HepG2 (cell line): ENCODE data around the gene NRL. TPM values are rescaled to one million over a fixed set of nuclear protein-coding genes. Genes with fewer than 3 reads are reported as not detected.
A peak's percentile ranks its signal among the peaks of the same experiment; 100 is the strongest.

Experiments
- ATAC-seq: fragments of 200-7000 bp; cut with Tn5 transposase; 3 replicates; pipeline ENCODE4 v1.9.1; 2020; ENCODE audit warnings: mild to moderate bottlenecking, moderate library complexity
- BruUV-seq: library from RNA; stranded (reverse); fragments of 400-500 nt; replicated peaks from 2 replicates; lab custom pipeline; 2021; lab: Mats Ljungman, UMichigan
- CTCF ChIA-PET: fragments of 300-600 bp; formaldehyde crosslinking; extraction: SDS; loops from one replicate; lab custom pipeline; 2021; ENCODE audit warnings: low total read pairs, inconsistent platforms, low intra/inter-chr PET ratio; lab: Yijun Ruan, JAX
- POLR2A ChIA-PET: fragments of 350-600 bp; sonication (Branson Sonifier 250); formaldehyde crosslinking; loops from one replicate; lab custom pipeline; 2020; ENCODE audit warnings: antibody characterized with exemption, inconsistent platforms; lab: Yijun Ruan, JAX
- DNase-seq: peaks from one replicate; pipeline ENCODE4 v3.0.0-alpha.2; 2015; ENCODE audit warnings: low spot score
- FAIRE-seq: peaks from 3 replicates; lab custom pipeline; 2011; peaks lifted over from hg19 to GRCh38; lab: Jason Lieb, UNC
- H2AFZ ChIP-seq: one replicate; pipeline ENCODE4 v1.6.1; 2011; ENCODE audit warnings: low read length, inconsistent platforms
- H3K27ac ChIP-seq: fragments of 300-600 bp; 3 replicates; pipeline ENCODE4 v1.8.0; 2011; ENCODE audit warnings: mixed run types, mild to moderate bottlenecking, mixed read lengths, low read length, inconsistent platforms; ENCODE audit not compliant: insufficient read depth; ENCODE audit errors: extremely low read length
- H3K27me3 ChIP-seq, 2 experiments: fragments of 200-600 bp in 1 of 2; 2 replicates in 1 of 2; 3 replicates in 1 of 2; pipeline versions ENCODE4 v1.6.0 to v1.8.0; 2011; ENCODE audit warnings: low read length in 2 of 2, mild to moderate bottlenecking in 2 of 2, moderate library complexity in 2 of 2, inconsistent platforms in 1 of 2; ENCODE audit not compliant: insufficient read depth in 2 of 2, control insufficient read depth in 1 of 2
- H3K36me3 ChIP-seq, 2 experiments: fragments of 200-600 bp in 1 of 2; replicated peaks in 1 of 2; 2 replicates in 1 of 2; 3 replicates in 1 of 2; pipeline versions ENCODE4 v1.5.1 to v1.8.0; 2011; ENCODE audit warnings: low read length in 2 of 2, inconsistent platforms in 1 of 2; ENCODE audit not compliant: insufficient read depth in 2 of 2, control insufficient read depth in 1 of 2
- H3K4me1 ChIP-seq: 2 replicates; pipeline ENCODE4 v1.5.1; 2012; ENCODE audit warnings: low read length, inconsistent platforms; ENCODE audit not compliant: insufficient read depth
- H3K4me2 ChIP-seq: 2 replicates; pipeline ENCODE4 v1.6.0; 2011; ENCODE audit warnings: low read depth, low read length, inconsistent platforms
- H3K4me3 ChIP-seq, 3 experiments: fragments of 200-600 bp in 1 of 3; sonication (generic), shearing (Covaris generic) in 1 of 3; replicated peaks in 1 of 3; 2 replicates each; pipeline ENCODE4 v1.5.1; 2011 to 2016; ENCODE audit warnings: low read length in 3 of 3, inconsistent platforms in 2 of 3, low read depth in 2 of 3, mild to moderate bottlenecking in 2 of 3, control low read depth in 1 of 3, mixed read lengths in 1 of 3; ENCODE audit not compliant: insufficient read depth in 1 of 3
- H3K79me2 ChIP-seq: one replicate; pipeline ENCODE4 v1.6.1; 2011; ENCODE audit warnings: low read length, inconsistent platforms; ENCODE audit not compliant: insufficient read depth
- H3K9ac ChIP-seq: 2 replicates; pipeline ENCODE4 v1.6.0; 2011; ENCODE audit warnings: mild to moderate bottlenecking, low read depth, low read length, inconsistent platforms; ENCODE audit not compliant: insufficient read depth
- H3K9me3 ChIP-seq: 2 replicates; pipeline ENCODE4 v1.5.1; 2012; ENCODE audit warnings: mild to moderate bottlenecking, low read length
- H4K20me1 ChIP-seq: 2 replicates; pipeline ENCODE4 v1.6.0; 2011; ENCODE audit warnings: inconsistent platforms, mild to moderate bottlenecking, low read length, moderate library complexity; ENCODE audit not compliant: insufficient read depth
- KDM2A ChIP-seq: sonication (generic); formaldehyde crosslinking; IDR thresholded peaks from 2 replicates; pipeline ENCODE4 v1.4.0; 2020; ENCODE audit warnings: low read depth, missing genetic modification reagents, borderline replicate concordance
- KLF11 ChIP-seq: IDR thresholded peaks from 2 replicates; pipeline ENCODE4 v1.6.1; 2016; ENCODE audit warnings: missing compliant biosample characterization
- MTA1 ChIP-seq: sonication (generic); formaldehyde crosslinking; IDR thresholded peaks from 2 replicates; pipeline ENCODE4 v1.4.0; 2020; ENCODE audit warnings: missing genetic modification reagents, mild to moderate bottlenecking, borderline replicate concordance
- MYC ChIP-seq: sonication (generic); formaldehyde crosslinking; IDR thresholded peaks from 2 replicates; pipeline ENCODE4 v1.9.0; 2021; ENCODE audit warnings: missing genetic modification reagents, borderline replicate concordance
- ZNF225 ChIP-seq: sonication (generic); formaldehyde crosslinking; IDR thresholded peaks from 2 replicates; pipeline ENCODE4 v1.4.0; 2020; ENCODE audit warnings: mild to moderate bottlenecking, missing genetic modification reagents
- ZNF468 ChIP-seq: sonication (generic); formaldehyde crosslinking; IDR thresholded peaks from 2 replicates; pipeline ENCODE4 v1.8.0; 2022; ENCODE audit warnings: mild to moderate bottlenecking, moderate library complexity, missing genetic modification reagents
- ZNF609 ChIP-seq: sonication (generic); formaldehyde crosslinking; IDR thresholded peaks from 2 replicates; pipeline ENCODE4 v1.4.0; 2020; ENCODE audit warnings: mild to moderate bottlenecking, missing genetic modification reagents, borderline replicate concordance
- ZNF891 ChIP-seq: sonication (generic); formaldehyde crosslinking; IDR thresholded peaks from 2 replicates; pipeline ENCODE4 v1.5.0; 2020; ENCODE audit warnings: mild to moderate bottlenecking, missing genetic modification reagents
- WGBS: methylation state at CpG from one replicate; pipeline ENCODE4 v1.1.6; 2017; ENCODE audit warnings: low lambda C conversion rate; 5-methylcytosine and 5-hydroxymethylcytosine counted together
- in situ Hi-C: cut with HindIII; loops from 2 replicates; pipeline ENCODE4 v1.10.0; 2017; ENCODE audit warnings: low pct_unique_long_range_greater_than_20kb; ENCODE audit not compliant: extremely low pct_ligation_motif_present
- intact Hi-C: fragments of 100-400 bp; cut with micrococcal nuclease; formaldehyde crosslinking; loops from one replicate; pipeline ENCODE4 v1.10.0; 2022; ENCODE audit not compliant: unreplicated experiment
- polyA plus RNA-seq, 8 experiments: library from polyadenylated mRNA; depleted of rRNA in 3 of 8; stranded (reverse) in 7 of 8; unstranded in 1 of 8; fragments of >200 nt; fragmentation: Illumina TruSeq in 4 of 8; extraction: Trizol in 4 of 8; gene quantifications; 2 replicates each; pipeline versions ENCODE4 v1.2.1 to v1.2.3, GENCODE V29; 2011 to 2016; ENCODE audit warnings: low read depth in 4 of 8, missing spikeins in 1 of 8, mixed read lengths in 1 of 8; ENCODE audit not compliant: insufficient read depth in 1 of 8
- total RNA-seq, 5 experiments: library from RNA; depleted of rRNA; stranded (reverse); fragments of >200 nt; fragmentation: Illumina TruSeq; extraction: Trizol; gene quantifications; 2 replicates each; pipeline ENCODE4 v1.2.3, GENCODE V29; 2016; ENCODE audit warnings: low read depth in 1 of 5
- TF ChIP-seq, protein P1 (sequence below): sonication (generic); formaldehyde crosslinking; IDR thresholded peaks from 2 replicates; pipeline ENCODE4; 2020; ENCODE audit warnings: missing genetic modification reagents, mild to moderate bottlenecking, borderline replicate concordance
- TF ChIP-seq, protein P2 (sequence below): sonication (generic); formaldehyde crosslinking; IDR thresholded peaks from 2 replicates; pipeline ENCODE4 v1.5.0; 2020; ENCODE audit warnings: missing genetic modification reagents, mild to moderate bottlenecking, borderline replicate concordance
- TF ChIP-seq, protein P3 (sequence below): sonication (generic); formaldehyde crosslinking; IDR thresholded peaks from 2 replicates; pipeline ENCODE4 v1.9.0; 2022; ENCODE audit warnings: missing genetic modification reagents, mild to moderate bottlenecking, borderline replicate concordance

Gene NRL
- total and polyA plus RNA-seq, 2 of the 13 experiments (the other 11 are each of a cell fraction or from before 2014, with no cell fraction given): 2.5 to 4.7 TPM

DNA sequence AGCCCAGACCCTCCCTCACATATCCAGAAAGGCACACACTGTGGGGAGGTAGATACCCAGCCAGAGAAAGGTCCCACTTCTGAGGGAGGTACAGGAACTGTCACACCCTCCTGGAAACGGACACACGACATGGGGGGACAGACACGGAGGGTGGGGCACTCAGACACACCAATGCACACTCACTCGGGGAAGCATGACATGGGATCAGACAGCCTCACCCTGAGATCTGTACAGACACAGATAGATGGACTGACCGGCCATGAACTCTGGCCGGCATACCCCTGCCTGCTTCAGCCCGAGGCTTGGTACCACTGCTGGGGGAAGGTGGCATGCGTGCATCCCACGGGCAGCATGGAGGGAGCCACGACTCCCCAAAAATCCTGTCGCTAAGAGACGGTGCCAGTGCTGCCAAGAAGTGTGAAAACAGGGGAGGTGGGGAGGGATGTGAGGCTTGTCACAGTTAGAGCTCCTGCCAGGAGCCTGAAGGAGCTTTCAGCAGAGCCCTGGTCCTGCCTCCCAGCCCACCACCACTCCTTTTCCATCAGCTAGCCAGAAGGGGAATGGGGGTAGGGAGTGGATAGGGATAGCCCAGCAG is 42.8 kb downstream of the NRL start:
- no TSS peak for BruUV-seq
- Histone ChIP-seq H3K9me3 (no peaks in the 10 kb centered on the region), H4K20me1 (no peaks in the 10 kb centered on the region), H2AFZ (no peak overlapping the region), H3K27me3 (peaks cover 13 to 58% of the 10 kb centered on the region in 2 experiments; a peak in 4 of 5 replicates), H3K27ac (no peak overlapping the region), H3K4me1 (peaks cover 51% of the 10 kb centered on the region), H3K36me3 (no peaks in the 10 kb centered on the region), H3K4me2 (no peak overlapping the region), H3K79me2 (no peaks in the 10 kb centered on the region), H3K4me3 (no peak overlapping the region), H3K9ac (no peak overlapping the region)
- in situ Hi-C loops (no loop called here), intact Hi-C loops (no loop called here)
- ATAC-seq (no peak), DNase-seq (no peak), FAIRE-seq (no peak)
- ChIA-PET POLR2A (interaction anchor here (1.2 to 8.3 kb wide), 5 partner anchors 9 to 89 kb away, joined by 3 to 68 read pairs (median 4); partner anchors contain the start of genes DCAF11, IRF9, NRL and PCK2), CTCF (no interaction called here)
- 15% methylated on average over 12 of the region's 12 CpGs for WGBS
- TF ChIP-seq ZNF468 (CRISPR knock-in tag): no peak
- TF ChIP-seq KLF11 (CRISPR knock-in tag): no peak
- TF ChIP-seq, protein P1, sequence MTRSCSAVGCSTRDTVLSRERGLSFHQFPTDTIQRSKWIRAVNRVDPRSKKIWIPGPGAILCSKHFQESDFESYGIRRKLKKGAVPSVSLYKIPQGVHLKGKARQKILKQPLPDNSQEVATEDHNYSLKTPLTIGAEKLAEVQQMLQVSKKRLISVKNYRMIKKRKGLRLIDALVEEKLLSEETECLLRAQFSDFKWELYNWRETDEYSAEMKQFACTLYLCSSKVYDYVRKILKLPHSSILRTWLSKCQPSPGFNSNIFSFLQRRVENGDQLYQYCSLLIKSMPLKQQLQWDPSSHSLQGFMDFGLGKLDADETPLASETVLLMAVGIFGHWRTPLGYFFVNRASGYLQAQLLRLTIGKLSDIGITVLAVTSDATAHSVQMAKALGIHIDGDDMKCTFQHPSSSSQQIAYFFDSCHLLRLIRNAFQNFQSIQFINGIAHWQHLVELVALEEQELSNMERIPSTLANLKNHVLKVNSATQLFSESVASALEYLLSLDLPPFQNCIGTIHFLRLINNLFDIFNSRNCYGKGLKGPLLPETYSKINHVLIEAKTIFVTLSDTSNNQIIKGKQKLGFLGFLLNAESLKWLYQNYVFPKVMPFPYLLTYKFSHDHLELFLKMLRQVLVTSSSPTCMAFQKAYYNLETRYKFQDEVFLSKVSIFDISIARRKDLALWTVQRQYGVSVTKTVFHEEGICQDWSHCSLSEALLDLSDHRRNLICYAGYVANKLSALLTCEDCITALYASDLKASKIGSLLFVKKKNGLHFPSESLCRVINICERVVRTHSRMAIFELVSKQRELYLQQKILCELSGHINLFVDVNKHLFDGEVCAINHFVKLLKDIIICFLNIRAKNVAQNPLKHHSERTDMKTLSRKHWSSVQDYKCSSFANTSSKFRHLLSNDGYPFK (CRISPR knock-in tag): 0 out of 2 replicates have a peak, but pooled peaks have one; percentile 10
- no peak for TF ChIP-seq KDM2A (CRISPR knock-in tag)
- 0 out of 2 replicates have a peak, but pooled peaks have one; percentile 10 for TF ChIP-seq ZNF609 (CRISPR knock-in tag)
- peak; percentile 13; the same call in 1 of the 2 replicates for TF ChIP-seq MYC (CRISPR knock-in tag)
- TF ChIP-seq, protein P2, sequence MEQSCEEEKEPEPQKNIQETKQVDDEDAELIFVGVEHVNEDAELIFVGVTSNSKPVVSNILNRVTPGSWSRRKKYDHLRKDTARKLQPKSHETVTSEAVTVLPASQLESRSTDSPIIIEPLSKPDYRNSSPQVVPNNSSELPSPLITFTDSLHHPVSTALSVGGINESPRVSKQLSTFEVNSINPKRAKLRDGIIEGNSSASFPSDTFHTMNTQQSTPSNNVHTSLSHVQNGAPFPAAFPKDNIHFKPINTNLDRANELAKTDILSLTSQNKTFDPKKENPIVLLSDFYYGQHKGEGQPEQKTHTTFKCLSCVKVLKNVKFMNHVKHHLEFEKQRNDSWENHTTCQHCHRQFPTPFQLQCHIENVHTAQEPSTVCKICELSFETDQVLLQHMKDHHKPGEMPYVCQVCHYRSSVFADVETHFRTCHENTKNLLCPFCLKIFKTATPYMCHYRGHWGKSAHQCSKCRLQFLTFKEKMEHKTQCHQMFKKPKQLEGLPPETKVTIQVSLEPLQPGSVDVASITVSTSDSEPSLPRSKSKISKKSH (CRISPR knock-in tag): peak; percentile 68; the same call in 1 of the 2 replicates
- TF ChIP-seq ZNF225 (CRISPR knock-in tag): peak; percentile 28; the same call in 1 of the 2 replicates
- 0 out of 2 replicates have a peak, but pooled peaks have one; percentile 23 for TF ChIP-seq ZNF891 (CRISPR knock-in tag)
- peak; percentile 44; the same call in 1 of the 2 replicates for TF ChIP-seq MTA1 (CRISPR knock-in tag)
- TF ChIP-seq, protein P3, sequence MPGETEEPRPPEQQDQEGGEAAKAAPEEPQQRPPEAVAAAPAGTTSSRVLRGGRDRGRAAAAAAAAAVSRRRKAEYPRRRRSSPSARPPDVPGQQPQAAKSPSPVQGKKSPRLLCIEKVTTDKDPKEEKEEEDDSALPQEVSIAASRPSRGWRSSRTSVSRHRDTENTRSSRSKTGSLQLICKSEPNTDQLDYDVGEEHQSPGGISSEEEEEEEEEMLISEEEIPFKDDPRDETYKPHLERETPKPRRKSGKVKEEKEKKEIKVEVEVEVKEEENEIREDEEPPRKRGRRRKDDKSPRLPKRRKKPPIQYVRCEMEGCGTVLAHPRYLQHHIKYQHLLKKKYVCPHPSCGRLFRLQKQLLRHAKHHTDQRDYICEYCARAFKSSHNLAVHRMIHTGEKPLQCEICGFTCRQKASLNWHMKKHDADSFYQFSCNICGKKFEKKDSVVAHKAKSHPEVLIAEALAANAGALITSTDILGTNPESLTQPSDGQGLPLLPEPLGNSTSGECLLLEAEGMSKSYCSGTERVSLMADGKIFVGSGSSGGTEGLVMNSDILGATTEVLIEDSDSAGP: 0 out of 2 replicates have a peak, but pooled peaks have one; percentile 36
